ENCODE measurements around the gene ARID2.

ARID2 gene

DNA sequence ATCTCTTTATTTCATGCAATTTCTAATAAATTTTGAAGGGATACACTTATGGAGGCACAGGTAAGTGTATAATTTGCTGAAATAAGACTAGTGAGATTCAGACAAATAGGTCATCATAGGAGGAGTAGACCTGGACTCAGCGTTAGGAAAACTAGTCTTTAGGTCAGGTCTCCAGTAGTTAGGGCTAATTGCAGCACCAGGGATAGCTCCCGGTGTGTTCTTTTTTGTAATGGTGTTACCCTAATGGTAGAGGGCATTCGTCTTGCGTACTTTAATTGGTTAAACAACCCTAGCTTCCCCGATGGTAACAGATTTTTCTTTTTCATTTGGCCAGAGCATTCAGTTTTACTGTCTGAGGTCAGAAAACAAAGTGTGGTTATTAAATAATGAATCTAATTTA, 64.9 kb downstream of the ARID2 start:
- H3K4me1 ChIP-seq (ENCODE audit: control insufficient read depth, insufficient read depth, low read depth, low read length), result no peaks in the 10 kb centered on the region
- 78% methylated on average over 5 of the region's 5 CpGs for WGBS

DNA sequence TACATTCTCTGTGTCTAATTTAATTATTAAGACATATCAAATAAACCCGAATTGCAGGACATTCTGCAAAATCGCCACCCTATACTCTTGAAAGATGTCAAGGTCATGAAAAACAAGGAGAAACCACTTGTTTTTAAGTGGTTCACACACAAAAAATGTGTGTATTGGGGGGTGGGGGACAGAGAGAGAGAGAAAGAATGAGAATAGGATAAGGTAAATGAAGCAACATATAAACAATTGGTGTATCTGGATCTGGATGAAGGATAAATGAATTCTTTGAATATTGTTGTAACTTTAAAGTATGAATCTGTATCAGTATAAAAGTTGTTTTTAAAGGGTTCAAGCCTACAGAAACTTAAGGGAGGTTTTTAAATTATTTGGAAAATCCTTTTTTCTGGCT, 72.1 kb downstream of the ARID2 start:
- Histone ChIP-seq H3K36me3 (ENCODE audit: control insufficient read depth in 1 of 2, insufficient read depth in 2 of 2, low read depth in 1 of 2, low read length in 2 of 2) (no peaks in the 10 kb centered on the region), H2AK5ac (ENCODE audit: low read length, severe bottlenecking) (no peak overlapping the region), H3K23ac (ENCODE audit: low read length in 2 of 2) (no peak overlapping the region), H3K27me3 (ENCODE audit: control insufficient read depth in 1 of 2, insufficient read depth in 1 of 2, low read length in 2 of 2) (no peaks in the 10 kb centered on the region), H3K14ac (ENCODE audit: low read length in 2 of 2) (no peak overlapping the region), H3K4me1 (ENCODE audit: control insufficient read depth, insufficient read depth, low read depth, low read length) (no peaks in the 10 kb centered on the region), H3K4ac (ENCODE audit: low read depth in 1 of 2, low read length in 2 of 2) (no peak overlapping the region), H2BK120ac (ENCODE audit: low read depth, low read length) (no peak overlapping the region), H3K4me3 (ENCODE audit: insufficient read depth in 1 of 2, low read depth in 1 of 2, low read length in 2 of 2) (no peak overlapping the region), H2BK12ac (ENCODE audit: low read length in 2 of 2) (no peak overlapping the region), H3K9ac (ENCODE audit: low read length) (no peak overlapping the region), H2BK5ac (ENCODE audit: low read depth, low read length, poor library complexity, severe bottlenecking) (no peak overlapping the region), H2AFZ (ENCODE audit: low read depth, low read length) (no peak overlapping the region), H4K91ac (ENCODE audit: low read length) (no peak overlapping the region), H3K9me3 (ENCODE audit: control insufficient read depth, low read length) (peaks cover 5% of the 10 kb centered on the region), H3K18ac (ENCODE audit: low read depth in 1 of 2, low read length in 2 of 2) (no peak overlapping the region), H3K4me2 (ENCODE audit: low read length, poor library complexity, severe bottlenecking) (no peak overlapping the region), H3K27ac (ENCODE audit: low read length, poor library complexity, severe bottlenecking) (no peak overlapping the region), H2BK15ac (ENCODE audit: low read depth, poor library complexity, severe bottlenecking) (no peak overlapping the region), H3K79me1 (replicated peaks; ENCODE audit: low read length, poor library complexity, severe bottlenecking) (peaks cover 11% of the 10 kb centered on the region), H4K8ac (ENCODE audit: low read length) (no peak overlapping the region)
- DNase-seq, result no peak
- 92% methylated on average over 2 of the region's 2 CpGs for WGBS

More for the DNA sequence above, 64.9 kb downstream of the ARID2 start:
- H3K79me1 ChIP-seq (replicated peaks; ENCODE audit: low read length, poor library complexity, severe bottlenecking), result peaks cover 12% of the 10 kb centered on the region
- no peaks in the 10 kb centered on the region for H3K9me3 ChIP-seq (ENCODE audit: control insufficient read depth, low read length)
- H3K14ac ChIP-seq (ENCODE audit: low read length in 2 of 2), result no peak overlapping the region
- H3K9ac ChIP-seq (ENCODE audit: low read length), result no peak overlapping the region
- H4K91ac ChIP-seq (ENCODE audit: low read length), result no peak overlapping the region
- H3K4me2 ChIP-seq (ENCODE audit: low read length, poor library complexity, severe bottlenecking), result no peak overlapping the region
- H3K4ac ChIP-seq (ENCODE audit: low read depth in 1 of 2, low read length in 2 of 2), result no peak overlapping the region
- no peak overlapping the region for H2BK120ac ChIP-seq (ENCODE audit: low read depth, low read length)
- no peak overlapping the region for H2BK5ac ChIP-seq (ENCODE audit: low read depth, low read length, poor library complexity, severe bottlenecking)
- no peak for DNase-seq
- no peak overlapping the region for H3K4me3 ChIP-seq (ENCODE audit: insufficient read depth in 1 of 2, low read depth in 1 of 2, low read length in 2 of 2)
- H3K23ac ChIP-seq (ENCODE audit: low read length in 2 of 2), result no peak overlapping the region
- no peaks in the 10 kb centered on the region for H3K27me3 ChIP-seq (ENCODE audit: control insufficient read depth in 1 of 2, insufficient read depth in 1 of 2, low read length in 2 of 2)
- H2AK5ac ChIP-seq (ENCODE audit: low read length, severe bottlenecking), result no peak overlapping the region
- H2AFZ ChIP-seq (ENCODE audit: low read depth, low read length), result no peak overlapping the region
- H2BK15ac ChIP-seq (ENCODE audit: low read depth, poor library complexity, severe bottlenecking), result no peak overlapping the region
- H3K36me3 ChIP-seq (ENCODE audit: control insufficient read depth in 1 of 2, insufficient read depth in 2 of 2, low read depth in 1 of 2, low read length in 2 of 2), result no peaks in the 10 kb centered on the region
- no peak overlapping the region for H3K27ac ChIP-seq (ENCODE audit: low read length, poor library complexity, severe bottlenecking)
- no peak overlapping the region for H4K8ac ChIP-seq (ENCODE audit: low read length)
- no peak overlapping the region for H3K18ac ChIP-seq (ENCODE audit: low read depth in 1 of 2, low read length in 2 of 2)
- no peak overlapping the region for H2BK12ac ChIP-seq (ENCODE audit: low read length in 2 of 2)

DNA sequence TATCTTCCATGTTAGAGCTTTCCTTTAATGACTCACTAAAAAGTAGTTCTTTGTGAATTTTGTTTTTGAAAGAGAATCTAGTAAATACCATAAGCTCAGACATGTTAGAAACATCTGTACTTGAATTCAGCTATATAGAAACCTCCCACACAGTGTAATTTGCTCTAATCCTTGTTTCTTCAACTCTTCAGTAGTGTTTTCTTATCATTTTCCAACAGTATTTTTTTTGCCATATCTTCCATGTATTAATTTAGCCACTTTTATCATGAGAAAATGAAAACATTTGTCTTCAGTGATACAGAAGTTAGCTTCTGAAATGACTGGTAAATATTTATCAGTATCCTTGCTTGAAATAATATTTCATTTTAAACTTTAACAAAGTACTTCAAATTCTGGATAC, 73.6 kb downstream of the ARID2 start:
- no peak overlapping the region for H4K8ac ChIP-seq (ENCODE audit: low read length)
- H3K79me1 ChIP-seq (replicated peaks; ENCODE audit: low read length, poor library complexity, severe bottlenecking), result peaks cover 11% of the 10 kb centered on the region
- DNase-seq, result no peak
- H2AK5ac ChIP-seq (ENCODE audit: low read length, severe bottlenecking), result no peak overlapping the region
- H2AFZ ChIP-seq (ENCODE audit: low read depth, low read length), result no peak overlapping the region
- H2BK120ac ChIP-seq (ENCODE audit: low read depth, low read length), result no peak overlapping the region
- no peak overlapping the region for H4K91ac ChIP-seq (ENCODE audit: low read length)
- H2BK5ac ChIP-seq (ENCODE audit: low read depth, low read length, poor library complexity, severe bottlenecking), result no peak overlapping the region
- no peak overlapping the region for H3K27ac ChIP-seq (ENCODE audit: low read length, poor library complexity, severe bottlenecking)
- H3K23ac ChIP-seq (ENCODE audit: low read length in 2 of 2), result no peak overlapping the region
- no peak overlapping the region for H3K4me3 ChIP-seq (ENCODE audit: insufficient read depth in 1 of 2, low read depth in 1 of 2, low read length in 2 of 2)
- H2BK15ac ChIP-seq (ENCODE audit: low read depth, poor library complexity, severe bottlenecking), result no peak overlapping the region
- peaks cover 5% of the 10 kb centered on the region for H3K9me3 ChIP-seq (ENCODE audit: control insufficient read depth, low read length)
- H3K27me3 ChIP-seq (ENCODE audit: control insufficient read depth in 1 of 2, insufficient read depth in 1 of 2, low read length in 2 of 2), result no peaks in the 10 kb centered on the region
- no peak overlapping the region for H3K9ac ChIP-seq (ENCODE audit: low read length)
- H3K4me1 ChIP-seq (ENCODE audit: control insufficient read depth, insufficient read depth, low read depth, low read length), result no peaks in the 10 kb centered on the region
- H3K36me3 ChIP-seq (ENCODE audit: control insufficient read depth in 1 of 2, insufficient read depth in 2 of 2, low read depth in 1 of 2, low read length in 2 of 2), result no peaks in the 10 kb centered on the region
- no peak overlapping the region for H3K4me2 ChIP-seq (ENCODE audit: low read length, poor library complexity, severe bottlenecking)
- no peak overlapping the region for H3K4ac ChIP-seq (ENCODE audit: low read depth in 1 of 2, low read length in 2 of 2)
- H3K14ac ChIP-seq (ENCODE audit: low read length in 2 of 2), result no peak overlapping the region
- no peak overlapping the region for H3K18ac ChIP-seq (ENCODE audit: low read depth in 1 of 2, low read length in 2 of 2)
- H2BK12ac ChIP-seq (ENCODE audit: low read length in 2 of 2), result no peak overlapping the region

DNA sequence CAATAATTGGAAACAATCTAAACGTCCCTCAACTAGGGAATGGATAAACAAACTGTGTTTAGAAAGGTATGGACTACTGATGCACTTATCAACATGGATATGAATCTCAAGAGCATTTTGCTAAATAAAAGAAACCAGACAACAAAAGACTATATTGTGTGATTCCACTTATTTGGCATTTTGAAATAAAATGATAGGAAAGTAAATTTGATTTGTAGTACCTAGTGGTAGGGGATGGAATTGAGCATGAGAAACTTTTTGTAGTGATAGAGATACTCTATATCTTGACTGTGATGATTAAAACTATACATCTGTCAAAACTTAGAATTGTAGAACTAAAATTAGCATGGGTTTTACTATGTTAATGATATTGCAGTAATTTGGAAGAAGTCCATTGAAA, 87.1 kb downstream of the ARID2 start:
- 60% methylated on average over 1 of the region's 1 CpG for WGBS
- no peak overlapping the region for H3K23ac ChIP-seq (ENCODE audit: low read length in 2 of 2)
- H2BK12ac ChIP-seq (ENCODE audit: low read length in 2 of 2), result no peak overlapping the region
- no peak overlapping the region for H2BK120ac ChIP-seq (ENCODE audit: low read depth, low read length)
- no peak overlapping the region for H2AK5ac ChIP-seq (ENCODE audit: low read length, severe bottlenecking)
- H3K79me1 ChIP-seq (replicated peaks; ENCODE audit: low read length, poor library complexity, severe bottlenecking), result peaks cover 6% of the 10 kb centered on the region
- H2BK5ac ChIP-seq (ENCODE audit: low read depth, low read length, poor library complexity, severe bottlenecking), result no peak overlapping the region
- H3K9ac ChIP-seq (ENCODE audit: low read length), result no peak overlapping the region
- H4K91ac ChIP-seq (ENCODE audit: low read length), result no peak overlapping the region
- H4K8ac ChIP-seq (ENCODE audit: low read length), result no peak overlapping the region
- no peak overlapping the region for H3K4me2 ChIP-seq (ENCODE audit: low read length, poor library complexity, severe bottlenecking)
- no peak overlapping the region for H2AFZ ChIP-seq (ENCODE audit: low read depth, low read length)
- no peak overlapping the region for H3K27ac ChIP-seq (ENCODE audit: low read length, poor library complexity, severe bottlenecking)
- H3K9me3 ChIP-seq (ENCODE audit: control insufficient read depth, low read length), result no peaks in the 10 kb centered on the region
- H3K4ac ChIP-seq (ENCODE audit: low read depth in 1 of 2, low read length in 2 of 2), result no peak overlapping the region
- H3K4me3 ChIP-seq (ENCODE audit: insufficient read depth in 1 of 2, low read depth in 1 of 2, low read length in 2 of 2), result no peak overlapping the region
- peaks cover 1% of the 10 kb centered on the region for H3K4me1 ChIP-seq (ENCODE audit: control insufficient read depth, insufficient read depth, low read depth, low read length)
- H3K27me3 ChIP-seq (ENCODE audit: control insufficient read depth in 1 of 2, insufficient read depth in 1 of 2, low read length in 2 of 2), result no peaks in the 10 kb centered on the region
- DNase-seq, result no peak
- no peak overlapping the region for H3K14ac ChIP-seq (ENCODE audit: low read length in 2 of 2)
- H2BK15ac ChIP-seq (ENCODE audit: low read depth, poor library complexity, severe bottlenecking), result no peak overlapping the region
- H3K36me3 ChIP-seq (ENCODE audit: control insufficient read depth in 1 of 2, insufficient read depth in 2 of 2, low read depth in 1 of 2, low read length in 2 of 2), result peaks cover 0 to 26% of the 10 kb centered on the region in 2 experiments
- H3K18ac ChIP-seq (ENCODE audit: low read depth in 1 of 2, low read length in 2 of 2), result no peak overlapping the region

All from mesenchymal stem cell (in vitro differentiated cells and primary cell).